ENCODE data around the gene APOLD1.
"Not testable (repeated sequence)": the region's sequence is repeated elsewhere in the genome, so short reads cannot be mapped to it uniquely, and the experiment has no call there.

The APOLD1 gene

DNA sequence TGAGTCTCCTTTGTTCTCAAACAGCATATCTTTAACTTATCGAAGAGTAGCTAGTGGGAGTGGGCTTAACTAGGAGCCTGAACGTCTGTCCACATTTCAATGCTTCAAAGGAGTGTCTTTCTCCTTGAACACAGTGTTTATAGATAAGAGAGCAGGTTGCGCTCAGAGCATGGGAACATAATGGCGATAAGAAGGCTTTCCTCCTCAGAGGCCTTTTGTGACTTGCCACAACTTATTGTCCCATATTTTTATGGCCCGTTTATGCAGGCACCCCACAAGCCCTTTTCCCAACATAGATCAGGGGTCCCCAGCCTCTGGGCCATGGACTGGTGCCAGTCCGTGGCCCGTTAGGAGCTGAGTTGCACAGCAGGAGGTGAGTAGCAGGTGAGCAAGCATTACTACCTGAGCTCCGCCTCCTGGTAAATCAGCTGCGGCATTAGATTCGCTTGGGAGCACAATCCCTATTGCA is 25.1 kb downstream of the APOLD1 start:
- FAIRE-seq, result no peak

DNA sequence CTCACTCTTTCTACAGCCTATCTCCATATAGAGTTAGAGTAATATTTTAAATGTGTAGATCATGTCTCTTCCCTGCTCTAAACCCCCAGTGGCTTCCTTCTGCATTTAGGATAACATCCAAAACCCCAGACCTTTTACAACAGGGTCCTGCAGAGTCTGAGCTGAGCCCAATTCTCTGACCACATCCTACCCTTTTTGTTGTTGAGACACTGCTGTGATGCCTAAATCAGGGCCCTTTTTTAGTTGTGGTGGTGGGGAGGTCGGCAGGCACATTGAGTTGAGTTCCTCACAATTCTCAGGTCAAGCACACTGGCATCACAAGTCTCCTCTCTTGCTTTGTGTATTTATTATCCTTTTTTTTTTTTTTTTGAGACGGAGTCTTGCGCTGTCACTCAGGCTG is 25.9 kb downstream of the APOLD1 start:
- FAIRE-seq, result no peak

DNA sequence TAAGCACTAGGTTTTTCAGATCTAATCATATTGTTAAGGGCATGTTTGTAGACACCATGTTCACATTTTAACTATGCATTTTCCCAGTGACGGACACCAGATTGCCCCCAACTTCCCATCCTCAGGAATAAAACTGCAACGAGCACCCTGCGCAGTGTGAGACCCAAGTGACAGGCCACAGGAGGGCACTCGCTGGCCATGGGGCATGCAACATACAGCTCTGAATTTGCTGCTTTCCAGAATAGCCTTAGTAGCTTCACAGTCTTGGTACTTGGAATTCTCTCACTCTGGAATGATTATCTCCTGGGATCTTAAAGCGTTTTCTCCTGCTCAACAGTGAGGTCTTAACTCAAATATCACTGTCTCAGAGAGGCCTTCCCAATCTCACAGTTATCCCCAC is 26.7 kb downstream of the APOLD1 start:
- FAIRE-seq, result no peak

DNA sequence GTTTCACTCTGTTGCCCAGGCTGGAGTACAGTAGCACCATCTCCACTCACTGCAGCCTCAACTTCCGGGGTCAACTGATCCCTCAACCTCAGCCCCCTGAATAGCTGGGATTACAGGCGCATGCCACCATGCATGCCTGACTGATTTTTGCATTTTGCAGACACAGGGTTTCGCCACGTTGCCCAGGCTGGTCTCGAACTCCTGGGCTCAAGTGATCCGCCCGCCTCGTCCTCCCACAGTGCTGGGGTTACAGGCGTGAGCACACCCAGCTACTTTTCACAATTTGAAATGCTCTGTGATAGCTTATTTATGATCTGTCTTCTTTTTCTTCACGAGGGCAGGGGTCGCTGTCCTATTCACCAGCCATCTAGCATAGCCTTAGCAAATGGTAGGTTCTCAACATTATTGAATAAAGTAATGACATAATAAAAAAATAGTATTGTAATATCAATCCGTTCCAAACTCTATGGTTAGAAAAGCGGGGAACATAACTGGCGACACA is 27.2 kb downstream of the APOLD1 start:
- FAIRE-seq, result no peak

DNA sequence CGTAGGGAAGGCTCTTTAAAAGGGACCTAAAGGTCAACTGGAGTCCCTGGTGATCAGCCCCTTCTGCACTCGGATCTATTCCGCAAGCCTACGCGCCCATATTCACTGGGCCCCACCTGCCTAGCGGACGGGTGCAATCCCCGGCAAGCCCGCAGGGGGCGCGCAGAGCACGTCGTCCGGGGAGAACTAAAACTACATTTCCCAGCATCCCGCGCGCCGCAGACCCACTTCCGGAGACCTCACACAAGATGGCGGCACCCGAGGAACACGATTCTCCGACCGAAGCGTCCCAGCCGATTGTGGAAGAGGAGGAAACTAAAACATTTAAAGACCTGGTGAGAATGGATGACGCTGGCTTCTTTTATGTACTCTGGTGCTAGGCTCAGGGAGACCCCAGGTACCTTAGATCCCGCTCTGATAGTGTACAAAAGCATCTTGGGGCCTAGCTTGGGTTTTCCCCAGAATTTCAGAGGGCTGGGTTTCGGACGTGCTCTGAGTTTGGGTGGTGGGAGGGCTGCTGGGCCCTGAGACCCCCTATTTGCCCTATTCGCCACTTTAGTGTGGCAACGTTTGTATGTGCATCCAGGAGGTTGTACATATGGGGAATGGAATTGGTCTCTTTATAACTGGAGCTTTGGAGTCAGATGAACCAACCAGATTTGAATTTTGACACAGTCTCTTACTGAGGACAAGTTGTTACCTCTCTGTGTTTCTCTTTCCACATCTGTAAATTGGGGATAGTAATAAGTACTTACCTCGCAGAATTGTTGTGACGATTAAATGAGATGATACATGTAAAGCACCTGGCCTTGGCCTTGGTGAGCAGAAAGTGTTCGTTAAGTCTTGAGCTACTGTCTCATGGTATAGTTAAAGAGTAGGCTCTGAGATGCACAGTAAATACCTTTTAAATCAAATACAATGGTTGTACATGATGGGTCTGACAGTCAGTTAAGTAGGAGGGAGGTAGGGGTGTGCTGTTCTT is 28.0 kb downstream of the APOLD1 start, which contains the start of gene DDX47:
DDX47 (plus strand) TSS at position 227 of the 982 bp plus-strand sequence; CDS start at position 249, 22 bp downstream.
- peak; percentile 70 for FAIRE-seq

DNA sequence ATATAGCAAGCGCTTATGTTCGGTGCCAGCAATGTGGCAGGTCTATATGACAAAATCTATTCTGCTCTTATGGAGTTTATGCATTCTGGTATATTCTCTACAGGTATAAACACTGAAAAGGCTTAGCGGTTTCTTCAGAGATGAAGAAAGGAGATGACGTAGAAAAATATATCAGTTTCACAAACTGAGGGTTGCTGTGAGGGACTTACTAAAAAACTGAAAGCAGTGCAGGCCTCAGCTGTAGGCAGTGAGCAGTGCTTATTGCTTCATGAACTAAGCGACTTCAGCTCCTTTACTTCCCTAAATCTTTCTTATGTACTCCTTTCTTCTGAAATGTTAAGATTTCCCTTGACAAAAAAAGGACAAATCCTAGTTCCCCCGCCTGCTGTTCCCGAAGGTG is 32.2 kb downstream of the APOLD1 start:
- no peak for FAIRE-seq

DNA sequence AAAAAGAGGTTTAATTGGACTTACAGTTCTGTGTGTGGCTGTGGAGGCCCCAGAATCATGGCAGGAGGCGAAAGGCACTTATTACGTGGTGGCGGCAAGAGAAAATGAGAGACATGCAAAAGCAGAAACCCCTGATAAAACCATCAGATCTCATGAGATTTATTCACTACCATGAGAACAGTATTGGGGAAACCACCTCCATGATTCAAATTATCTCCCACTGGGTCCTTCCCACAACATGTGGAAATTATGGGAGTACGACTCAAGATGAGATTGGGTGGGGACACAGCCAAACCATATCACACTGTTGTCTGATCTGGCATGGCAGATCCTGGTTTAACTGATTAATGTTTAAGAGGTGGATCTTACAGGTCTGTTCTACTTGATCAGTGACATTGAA is 33.2 kb downstream of the APOLD1 start:
- FAIRE-seq, result no peak

DNA sequence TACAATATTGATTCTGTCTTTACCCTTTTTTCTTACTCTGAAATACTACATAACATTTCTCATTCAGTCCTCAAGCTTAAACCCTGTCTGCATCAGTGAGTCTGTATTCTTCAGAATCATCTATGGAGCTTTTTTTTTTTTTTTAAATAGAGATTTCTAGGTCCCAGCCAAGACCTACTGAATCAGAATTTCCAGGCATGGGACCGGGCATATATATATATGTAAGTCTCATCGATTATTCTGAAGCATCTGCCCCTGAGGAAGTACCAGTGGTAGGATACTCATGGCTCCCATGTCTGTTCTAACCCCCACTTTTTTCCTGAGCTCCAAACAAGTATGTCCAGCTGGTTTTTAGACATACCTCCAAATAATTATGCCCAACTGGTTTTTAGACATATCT is 33.8 kb downstream of the APOLD1 start:
- no peak for FAIRE-seq

DNA sequence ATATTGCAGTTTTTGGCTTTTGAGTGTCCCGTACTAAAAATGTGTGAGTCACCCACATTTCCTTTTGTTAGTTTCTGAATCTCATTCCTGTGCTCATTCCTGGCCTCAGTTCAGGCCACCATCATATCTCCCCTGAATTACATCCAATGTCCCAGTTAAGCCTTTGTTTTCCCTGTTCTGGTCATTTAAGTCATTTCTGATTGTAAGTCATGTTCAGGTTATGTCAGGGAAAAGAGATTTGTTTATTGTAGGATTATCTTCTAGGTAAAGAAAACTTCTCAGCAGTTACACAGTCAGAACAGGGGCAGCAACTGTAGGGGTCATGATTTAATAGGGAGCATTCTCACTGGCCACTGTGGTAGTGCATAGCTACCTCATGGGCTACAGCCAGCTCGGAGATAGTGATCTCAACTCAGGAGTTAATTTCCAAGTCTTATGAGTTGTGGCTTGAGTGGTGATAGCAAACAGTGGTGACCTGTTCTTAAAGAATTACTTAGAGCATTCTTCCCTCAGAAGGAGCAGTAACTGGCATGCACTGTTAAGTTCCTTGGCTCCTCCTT is 34.4 kb downstream of the APOLD1 start:
- no peak for FAIRE-seq

DNA sequence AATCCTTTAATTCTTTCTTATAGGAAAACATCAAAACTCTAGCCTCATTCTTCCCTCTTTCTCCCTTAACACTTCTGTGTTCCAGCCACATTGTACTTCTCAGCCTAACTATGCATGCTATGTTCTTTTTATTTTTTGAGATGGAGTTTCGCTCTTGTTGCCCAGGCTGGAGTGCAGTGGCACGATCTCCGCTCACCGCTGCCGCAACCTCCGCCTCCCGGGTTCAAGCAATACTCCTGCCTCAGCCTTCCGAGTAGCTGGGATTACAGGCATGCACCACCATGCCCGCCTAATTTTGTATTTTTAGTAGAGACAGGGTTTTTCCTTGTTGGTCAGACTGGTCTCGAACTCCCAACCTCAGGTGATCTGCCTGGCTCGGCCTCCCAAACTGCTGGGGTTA is 34.9 kb downstream of the APOLD1 start:
- not testable (repeated sequence) for FAIRE-seq

DNA sequence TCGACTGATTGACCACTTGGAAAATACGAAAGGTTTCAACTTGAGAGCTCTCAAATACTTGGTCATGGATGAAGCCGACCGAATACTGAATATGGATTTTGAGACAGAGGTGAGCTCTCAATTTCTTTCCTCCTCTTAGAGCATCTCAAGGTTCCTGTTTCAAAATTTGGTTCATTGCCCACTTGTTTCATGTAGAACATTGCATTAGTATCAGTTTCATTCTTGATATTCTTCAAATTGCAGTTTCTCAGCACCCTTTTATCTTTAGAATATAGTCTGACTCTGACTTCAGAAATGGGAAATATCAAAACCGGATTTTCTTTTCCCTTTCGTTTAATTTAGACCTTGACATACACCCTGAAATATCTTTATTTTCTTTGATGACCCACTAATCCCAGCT is 36.5 kb downstream of the APOLD1 start:
- FAIRE-seq, result no peak

DNA sequence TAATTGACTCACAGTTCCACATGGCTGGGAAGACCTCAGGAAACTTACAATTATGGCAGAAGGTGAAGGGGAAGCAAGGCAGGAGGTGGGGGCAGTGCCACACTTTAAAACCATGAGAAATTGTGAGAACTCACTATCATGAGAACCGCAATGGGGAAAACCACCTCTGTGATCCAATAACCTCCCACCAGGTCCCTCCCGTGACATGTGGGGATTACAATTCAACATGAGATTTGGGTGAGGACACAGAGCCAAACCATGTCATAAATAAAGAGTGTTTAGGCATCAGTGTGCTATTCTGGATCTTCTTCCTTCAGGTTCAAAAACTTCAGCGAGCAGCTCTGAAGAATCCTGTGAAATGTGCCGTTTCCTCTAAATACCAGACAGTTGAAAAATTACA is 37.4 kb downstream of the APOLD1 start:
- no peak for FAIRE-seq

DNA sequence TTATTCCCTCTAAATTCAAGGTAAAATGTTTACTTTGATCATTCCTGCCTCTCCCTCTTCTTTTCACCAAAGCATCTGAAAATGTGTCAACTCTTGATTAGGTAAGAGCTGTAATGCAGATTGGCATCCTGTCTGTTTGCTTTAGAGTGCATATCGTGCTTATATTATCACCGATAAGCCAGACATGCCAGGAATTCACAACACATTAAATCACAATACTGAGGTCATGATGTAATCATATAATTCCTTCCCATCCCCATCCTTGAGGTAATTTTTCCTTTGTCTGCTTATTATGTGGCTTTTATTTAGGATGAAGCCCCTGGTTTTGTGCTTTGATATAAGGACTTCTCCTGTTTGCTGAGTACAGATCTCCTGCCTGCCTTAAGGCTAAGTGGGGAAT is 37.8 kb downstream of the APOLD1 start:
- FAIRE-seq, result no peak

DNA sequence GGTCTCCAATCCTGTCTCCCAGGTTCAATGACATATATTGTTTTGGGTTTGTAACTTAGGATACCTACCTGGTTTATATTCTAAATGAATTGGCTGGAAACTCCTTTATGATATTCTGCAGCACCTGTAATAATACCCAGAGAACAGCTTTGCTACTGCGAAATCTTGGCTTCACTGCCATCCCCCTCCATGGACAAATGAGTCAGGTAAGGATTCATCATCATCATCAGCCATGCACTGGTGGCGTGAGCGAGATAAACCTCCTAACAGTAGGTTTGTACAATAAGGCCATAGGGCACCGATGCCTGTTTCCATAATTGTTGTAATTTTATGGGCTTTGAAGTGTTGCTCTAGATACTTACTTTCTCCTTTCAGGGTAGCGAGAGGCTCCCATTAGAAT is 38.4 kb downstream of the APOLD1 start:
- FAIRE-seq, result no peak

DNA sequence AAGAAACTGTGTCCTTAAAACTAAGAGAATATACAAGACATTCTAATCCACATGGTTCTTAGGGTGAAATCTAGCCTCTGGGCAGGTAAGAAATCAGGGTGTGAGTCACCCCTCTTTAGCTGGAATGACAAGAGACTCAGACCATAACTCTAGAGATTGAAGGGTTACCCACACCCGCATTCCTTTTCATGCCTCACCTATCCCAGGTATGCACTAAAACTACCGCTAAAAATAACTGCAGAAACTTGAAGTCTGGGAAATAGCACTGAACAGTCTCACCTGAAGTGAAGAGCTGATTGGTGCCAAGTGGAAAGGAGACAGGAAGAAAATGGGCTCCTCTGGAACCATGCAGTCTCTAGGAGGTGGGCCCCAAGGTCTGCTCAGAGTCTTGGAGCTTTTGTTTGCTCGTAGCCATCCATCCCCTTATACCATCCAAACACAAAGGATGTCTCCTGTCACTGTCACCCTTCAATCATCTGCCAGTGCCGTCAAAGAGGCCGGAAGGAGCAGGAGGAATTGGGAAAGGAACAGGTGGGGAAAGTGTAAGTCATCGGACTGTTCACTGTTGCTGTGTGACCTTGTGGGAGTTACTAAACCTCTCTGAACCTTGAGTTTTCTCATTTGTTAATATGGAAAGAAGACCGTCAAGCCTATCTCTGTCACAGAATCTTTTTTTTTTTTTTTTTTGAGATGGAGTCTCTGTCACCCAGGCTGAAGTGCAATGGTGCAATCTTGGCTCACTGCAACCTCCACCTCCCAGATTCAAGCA is 50.1 kb downstream of the APOLD1 start:
- FAIRE-seq, result no peak

DNA sequence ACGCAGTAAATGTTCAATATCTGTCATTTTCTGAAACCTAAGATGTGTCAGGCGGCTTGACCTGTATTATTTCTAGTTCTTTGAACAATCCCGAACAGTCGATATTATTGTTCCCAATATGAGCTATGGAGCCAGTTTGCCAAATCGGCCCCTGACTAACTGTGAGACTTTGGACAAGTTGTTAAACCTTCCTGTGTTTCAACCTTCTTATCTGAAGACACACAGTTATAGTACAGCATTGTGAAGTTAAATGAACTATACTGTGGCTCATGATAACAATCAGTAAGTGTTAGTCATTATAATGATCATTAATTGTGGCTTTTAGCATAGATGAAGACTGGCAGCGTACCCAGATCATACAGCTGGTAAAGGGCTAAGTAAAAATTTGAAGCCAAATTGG is 51.1 kb downstream of the APOLD1 start:
- no peak for FAIRE-seq

DNA sequence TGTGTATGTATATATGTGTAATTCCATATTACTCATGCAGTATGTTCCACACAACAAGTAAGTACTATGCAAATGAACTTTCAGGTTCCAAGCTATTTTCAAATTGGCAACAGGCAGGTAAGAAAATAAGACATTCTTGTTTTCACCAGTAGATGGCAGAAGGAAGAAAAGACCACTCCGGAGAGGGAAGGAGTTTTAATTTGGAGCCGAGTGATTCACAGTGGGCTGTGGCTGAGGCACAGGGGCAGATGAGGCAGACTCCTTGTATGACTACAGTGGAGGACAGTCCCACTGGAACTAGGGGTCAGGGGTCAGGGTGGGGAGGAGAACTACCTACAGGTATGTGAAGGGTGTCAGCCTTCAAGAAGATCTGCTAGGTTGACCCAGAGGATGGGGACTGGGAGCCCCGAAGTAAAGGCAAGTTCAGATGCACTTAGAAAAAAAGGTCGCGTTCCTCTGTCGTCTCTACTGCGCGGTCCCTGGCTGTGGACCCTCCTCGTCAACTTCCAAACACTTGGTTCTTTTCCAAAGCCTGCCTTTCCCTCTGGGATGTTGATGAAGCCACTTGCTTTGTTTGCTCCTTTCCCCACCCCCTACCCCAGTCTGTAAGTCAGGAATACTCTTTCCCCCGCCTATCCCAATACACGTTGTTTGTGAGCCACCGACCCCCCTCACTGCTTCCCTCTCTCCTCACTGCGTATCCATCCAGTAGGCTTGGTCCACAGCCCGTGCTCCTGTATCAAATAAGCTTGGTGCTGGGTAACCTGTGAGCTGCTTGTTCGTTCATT is 51.8 kb downstream of the APOLD1 start:
- FAIRE-seq, result no peak

DNA sequence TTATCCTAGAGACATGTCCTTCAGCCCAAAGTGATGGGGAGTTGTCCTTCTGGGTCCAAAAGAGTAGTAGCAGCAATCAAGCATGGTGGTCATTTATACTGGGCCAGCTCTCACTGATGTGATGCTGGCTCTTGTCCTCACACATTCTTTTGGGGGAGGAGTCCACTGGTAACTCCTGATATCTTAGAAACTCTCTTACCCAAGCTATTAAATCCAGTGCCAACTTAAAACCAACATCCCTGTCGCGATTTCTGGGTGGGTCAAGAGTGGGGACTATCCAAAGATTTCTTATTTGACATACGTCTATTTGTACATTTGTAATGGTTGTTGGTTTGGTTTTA is 52.3 kb downstream of the APOLD1 start:
- no peak for FAIRE-seq

DNA sequence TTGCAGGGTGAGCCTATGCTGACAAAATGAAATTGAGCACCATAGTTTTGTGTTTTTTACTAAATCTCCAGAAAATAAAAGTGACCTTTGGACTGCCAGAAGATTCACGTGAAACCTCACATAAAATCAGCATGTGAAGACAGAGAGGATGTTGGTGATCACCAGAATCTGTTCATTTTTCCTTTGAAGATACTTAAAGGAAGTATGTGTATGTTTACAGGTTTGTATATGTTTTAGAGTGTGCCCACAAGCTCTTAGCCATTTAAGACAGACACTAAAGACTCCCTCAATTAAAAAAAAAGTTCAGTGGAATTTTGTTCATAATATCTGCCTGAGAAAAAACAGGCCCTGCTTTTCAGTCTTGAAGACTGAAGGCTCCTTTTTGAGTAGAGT is 53.5 kb downstream of the APOLD1 start:
- FAIRE-seq, result no peak

DNA sequence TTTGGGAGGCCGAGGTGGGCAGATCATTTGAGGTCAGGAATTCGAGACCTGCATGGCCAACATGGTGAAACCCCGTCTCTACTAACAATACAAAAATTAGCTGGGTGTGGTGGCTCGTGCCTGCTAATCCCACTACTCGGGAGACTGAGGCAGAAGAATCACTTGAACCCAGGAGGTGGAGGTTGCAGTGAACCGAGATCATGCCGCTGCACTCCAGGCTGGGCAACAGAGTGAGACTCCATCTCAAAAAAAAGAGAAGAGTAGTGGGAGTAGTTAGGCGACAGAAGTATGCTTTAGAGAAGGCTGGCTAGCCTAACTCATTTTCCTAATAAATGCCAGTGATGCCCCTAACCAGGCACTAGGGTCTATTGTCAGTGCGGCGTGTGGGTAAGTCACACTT is 54.0 kb downstream of the APOLD1 start:
- FAIRE-seq, result not testable (repeated sequence)

DNA sequence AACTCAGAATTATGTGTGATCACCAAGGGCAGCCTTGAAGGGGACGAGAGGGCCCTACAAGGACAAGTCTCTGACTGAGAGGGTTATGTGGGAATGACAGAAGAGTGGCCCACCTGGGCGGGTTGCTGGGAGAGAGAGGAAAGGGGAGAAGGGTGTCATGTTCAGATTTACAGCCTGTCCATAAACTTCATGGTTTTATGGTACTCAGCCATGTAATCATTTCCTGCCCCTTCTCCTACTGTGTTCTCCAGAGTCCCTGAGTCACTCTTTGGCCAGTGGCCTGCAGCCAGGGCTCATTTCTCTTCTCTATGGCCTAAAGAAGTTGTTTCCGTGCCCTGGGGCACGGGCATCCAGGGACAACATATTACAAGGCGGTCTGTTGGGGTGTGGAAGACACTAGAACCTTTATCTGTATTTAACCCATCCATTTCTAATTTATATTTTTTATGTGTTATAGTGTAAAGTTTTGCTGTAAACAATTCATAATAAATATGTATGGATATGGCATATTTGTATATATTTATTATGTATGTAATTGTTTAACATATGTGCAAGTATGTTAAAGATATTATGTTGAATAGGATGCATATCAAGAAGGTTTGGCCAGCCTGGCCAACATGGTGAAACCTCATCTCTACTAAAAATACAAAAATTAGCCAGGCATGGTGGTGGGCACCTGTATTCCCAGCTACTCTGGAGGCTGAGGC is 54.6 kb downstream of the APOLD1 start:
- no peak for FAIRE-seq

DNA sequence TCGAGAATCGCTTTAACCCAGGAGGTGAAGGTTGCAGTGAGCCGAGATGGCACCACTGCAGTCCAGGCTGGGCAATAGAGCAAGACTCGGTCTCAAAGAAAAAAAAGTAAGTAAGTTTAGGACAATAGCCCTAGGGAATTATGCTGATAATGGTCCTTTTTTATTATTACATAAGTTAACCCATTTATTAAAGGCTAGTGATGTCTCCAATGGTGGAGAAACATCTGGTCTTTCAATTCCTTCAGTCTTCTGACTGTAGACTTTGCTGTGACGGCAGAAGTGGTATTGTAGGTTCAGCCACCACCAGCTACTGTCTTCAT is 55.1 kb downstream of the APOLD1 start:
- no peak for FAIRE-seq

Measured in endometrium (tissue), 2 donors.